ENCODE data around the gene MYO10.

GRCh38 chr5:16944816-16945562 lies 8.9 kb upstream of the MYO10 start:
- no peak for TF ChIP-seq HDGF (IDR thresholded peaks at IDR 0.05; ENCODE audit: borderline replicate concordance)
- TF ChIP-seq SUZ12 (IDR thresholded peaks at IDR 0.05): no peak
- no peak for TF ChIP-seq SP1 (IDR thresholded peaks at IDR 0.05)
